Measurements from ENCODE around the gene GNB5.
"Not testable (repeated sequence)": the region's sequence is repeated elsewhere in the genome, so short reads cannot be mapped to it uniquely, and the experiment has no call there.

GNB5 gene

GRCh38 chr15:52086011-52086786 is 105.0 kb downstream of the GNB5 start:
- no peak for DNase-seq

GRCh38 chr15:52085299-52085698 is 105.9 kb downstream of the GNB5 start:
- DNase-seq = no peak

- DNase-seq = no peak
Measured at GRCh38 chr15:52083603-52084002, 107.6 kb downstream of the GNB5 start.

- DNase-seq = not testable (repeated sequence)
Measured at GRCh38 chr15:52083037-52083359, 108.2 kb downstream of the GNB5 start.

- no peak for DNase-seq
Measured at GRCh38 chr15:52082197-52083036, 108.8 kb downstream of the GNB5 start.

GRCh38 chr15:52080706-52081392 is 110.3 kb downstream of the GNB5 start:
- no peak for DNase-seq

- no peak for DNase-seq
Measured at GRCh38 chr15:52080031-52080430, 111.2 kb downstream of the GNB5 start.

GRCh38 chr15:52078876-52079700 is 112.1 kb downstream of the GNB5 start:
- peak; percentile 18 for DNase-seq

- no peak for DNase-seq
Measured at GRCh38 chr15:52078197-52078875, 112.9 kb downstream of the GNB5 start.

GRCh38 chr15:52076889-52077781 is 114.1 kb downstream of the GNB5 start:
- no peak for DNase-seq

GRCh38 chr15:52071570-52071969 is 119.6 kb downstream of the GNB5 start:
- DNase-seq = no peak

GRCh38 chr15:52069559-52069958 is 121.6 kb downstream of the GNB5 start:
- DNase-seq = no peak

- DNase-seq = no peak
Measured at GRCh38 chr15:52068004-52068615, 123.1 kb downstream of the GNB5 start.

- no peak for DNase-seq
Measured at GRCh38 chr15:52067545-52067926, 123.7 kb downstream of the GNB5 start.

GRCh38 chr15:52066842-52067544 is 124.2 kb downstream of the GNB5 start:
- DNase-seq = no peak

All from NCI-H1048 (cell line).